ENCODE results near the gene MCRIP1.
A peak's percentile ranks its signal among the peaks of the same experiment; 100 is the strongest.

The MCRIP1 gene

GRCh38 chr17:81871387-81872230, 38.5 kb upstream of the MCRIP1 start:
- Histone ChIP-seq H3K4me2 (ENCODE audit: insufficient read depth, low read length, poor library complexity, severe bottlenecking) (peak overlapping the region; percentile 84), H3K9ac (ENCODE audit: low read depth, low read length, poor library complexity) (peak overlapping the region; percentile 100), H3K4me1 (ENCODE audit: control insufficient read depth in 2 of 2, insufficient read depth in 1 of 2, low read depth in 1 of 2, low read length in 2 of 2) (peaks cover 17 to 20% of the 10 kb centered on the region in 2 donors), H2BK12ac (ENCODE audit: low read length) (peak overlapping the region; percentile 30), H3K9me3 (replicated peaks in 1 of 2; ENCODE audit: control insufficient read depth in 2 of 2, insufficient read depth in 1 of 2, low read depth in 1 of 2, low read length in 2 of 2) (peaks cover 0 to 1% of the 10 kb centered on the region in 2 donors), H2BK15ac (ENCODE audit: low read length) (peak overlapping the region; percentile 95), H3K14ac (ENCODE audit: low read length) (peak overlapping the region; percentile 100), H3K79me1 (ENCODE audit: low read depth, low read length) (peaks cover 21% of the 10 kb centered on the region), H4K91ac (ENCODE audit: low read depth, low read length, poor library complexity) (peak overlapping the region; percentile 99), H3K23ac (ENCODE audit: low read depth, low read length, poor library complexity) (peak overlapping the region; percentile 99), H3K18ac (ENCODE audit: low read length) (peak overlapping the region; percentile 100), H3K4ac (ENCODE audit: low read length) (peak overlapping the region; percentile 100), H4K8ac (ENCODE audit: low read depth, low read length) (peak overlapping the region; percentile 100), H3K36me3 (replicated peaks in 1 of 2; ENCODE audit: control insufficient read depth in 2 of 2, insufficient read depth in 2 of 2, low read length in 2 of 2) (peaks cover 15 to 38% of the 10 kb centered on the region in 2 donors), H2AFZ (ENCODE audit: low read length) (peak overlapping the region; percentile 87), H2AK5ac (ENCODE audit: low read depth, low read length) (peak overlapping the region; percentile 100), H3K27ac (replicated peaks; ENCODE audit: low read length) (peak overlapping the region; percentile 76), H3K27me3 (ENCODE audit: control insufficient read depth in 3 of 3, insufficient read depth in 3 of 3, low read depth in 1 of 3, low read length in 3 of 3) (no peaks in the 10 kb centered on the region), H2BK120ac (ENCODE audit: low read depth, low read length) (no peak overlapping the region), H2BK5ac (ENCODE audit: low read length) (peak overlapping the region; percentile 94), H3K4me3 (ENCODE audit: low read length in 2 of 2) (peak overlapping the region; percentile 94 to 95)
- DNase-seq (ENCODE audit: low spot score) = peak; percentile 81
- no CpG with 5 or more reads among the region's 86 CpGs for WGBS, 2 donors (ENCODE audit: extremely low coverage in 2 of 2, insufficient read length in 2 of 2, insufficient replicate concordance in 1 of 2)

GRCh38 chr17:81870981-81871386, 37.9 kb upstream of the MCRIP1 start, which contains the start of gene ARHGDIA:
Gene ARHGDIA, minus strand, starts transcription at chr17:81871337. Its CDS starts 1,407 bp downstream, at chr17:81869930.
- peak within 1 kb of the TSS; percentile 100 for H4K8ac ChIP-seq (ENCODE audit: low read depth, low read length)

GRCh38 chr17:81870131-81870980, 37.3 kb upstream of the MCRIP1 start:
- Histone ChIP-seq H3K9ac (ENCODE audit: low read depth, low read length, poor library complexity) (peak overlapping the region; percentile 92), H3K4me3 (ENCODE audit: low read length in 2 of 2) (peak overlapping the region; percentile 84 to 94), H2BK120ac (ENCODE audit: low read depth, low read length) (no peak overlapping the region), H2BK15ac (ENCODE audit: low read length) (no peak overlapping the region), H3K27me3 (ENCODE audit: control insufficient read depth in 3 of 3, insufficient read depth in 3 of 3, low read depth in 1 of 3, low read length in 3 of 3) (no peaks in the 10 kb centered on the region), H3K79me1 (ENCODE audit: low read depth, low read length) (peaks cover 30% of the 10 kb centered on the region), H3K23ac (ENCODE audit: low read depth, low read length, poor library complexity) (peak overlapping the region; percentile 92), H2AK5ac (ENCODE audit: low read depth, low read length) (peak overlapping the region; percentile 98), H2BK5ac (ENCODE audit: low read length) (peak overlapping the region; percentile 66), H3K4me2 (ENCODE audit: insufficient read depth, low read length, poor library complexity, severe bottlenecking) (peak overlapping the region; percentile 90), H2AFZ (ENCODE audit: low read length) (no peak overlapping the region), H3K27ac (replicated peaks; ENCODE audit: low read length) (peak overlapping the region; percentile 43), H3K4ac (ENCODE audit: low read length) (no peak overlapping the region), H4K8ac (ENCODE audit: low read depth, low read length) (no peak overlapping the region), H3K9me3 (replicated peaks in 1 of 2; ENCODE audit: control insufficient read depth in 2 of 2, insufficient read depth in 1 of 2, low read depth in 1 of 2, low read length in 2 of 2) (peaks cover 0 to 1% of the 10 kb centered on the region in 2 donors), H3K14ac (ENCODE audit: low read length) (peak overlapping the region; percentile 82), H3K4me1 (ENCODE audit: control insufficient read depth in 2 of 2, insufficient read depth in 1 of 2, low read depth in 1 of 2, low read length in 2 of 2) (peaks cover 17 to 20% of the 10 kb centered on the region in 2 donors), H3K18ac (ENCODE audit: low read length) (no peak overlapping the region), H3K36me3 (replicated peaks in 1 of 2; ENCODE audit: control insufficient read depth in 2 of 2, insufficient read depth in 2 of 2, low read length in 2 of 2) (peaks cover 23 to 48% of the 10 kb centered on the region in 2 donors), H4K91ac (ENCODE audit: low read depth, low read length, poor library complexity) (no peak overlapping the region), H2BK12ac (ENCODE audit: low read length) (no peak overlapping the region)
- no peak for DNase-seq (ENCODE audit: low spot score)
- no CpG with 5 or more reads among the region's 65 CpGs for WGBS, 2 donors (ENCODE audit: extremely low coverage in 2 of 2, insufficient read length in 2 of 2, insufficient replicate concordance in 1 of 2)

More at GRCh38 chr17:81870981-81871386, 37.9 kb upstream of the MCRIP1 start, which contains the start of gene ARHGDIA:
- H2AFZ ChIP-seq (ENCODE audit: low read length) = peak within 1 kb of the TSS; percentile 87
- H2BK120ac ChIP-seq (ENCODE audit: low read depth, low read length) = no peak within 1 kb of the TSS
- peak within 1 kb of the TSS; percentile 100 for H3K4ac ChIP-seq (ENCODE audit: low read length)
- H3K4me3 ChIP-seq (ENCODE audit: low read length in 2 of 2) = peak within 1 kb of the TSS; percentile 94 to 95
- peak within 1 kb of the TSS; percentile 99 for H3K23ac ChIP-seq (ENCODE audit: low read depth, low read length, poor library complexity)
- no peak for DNase-seq (ENCODE audit: low spot score)
- H3K36me3 ChIP-seq (replicated peaks in 1 of 2; ENCODE audit: control insufficient read depth in 2 of 2, insufficient read depth in 2 of 2, low read length in 2 of 2) = peaks cover 17 to 42% of the 10 kb centered on the region in 2 donors
- H4K91ac ChIP-seq (ENCODE audit: low read depth, low read length, poor library complexity) = peak within 1 kb of the TSS; percentile 99
- peak within 1 kb of the TSS; percentile 94 for H2BK5ac ChIP-seq (ENCODE audit: low read length)
- H3K9ac ChIP-seq (ENCODE audit: low read depth, low read length, poor library complexity) = peak within 1 kb of the TSS; percentile 100
- peaks cover 17 to 20% of the 10 kb centered on the region in 2 donors for H3K4me1 ChIP-seq (ENCODE audit: control insufficient read depth in 2 of 2, insufficient read depth in 1 of 2, low read depth in 1 of 2, low read length in 2 of 2)
- peak within 1 kb of the TSS; percentile 100 for H2AK5ac ChIP-seq (ENCODE audit: low read depth, low read length)
- peak within 1 kb of the TSS; percentile 100 for H3K18ac ChIP-seq (ENCODE audit: low read length)
- no CpG with 5 or more reads among the region's 64 CpGs for WGBS, 2 donors (ENCODE audit: extremely low coverage in 2 of 2, insufficient read length in 2 of 2, insufficient replicate concordance in 1 of 2)
- H3K9me3 ChIP-seq (replicated peaks in 1 of 2; ENCODE audit: control insufficient read depth in 2 of 2, insufficient read depth in 1 of 2, low read depth in 1 of 2, low read length in 2 of 2) = peaks cover 0 to 1% of the 10 kb centered on the region in 2 donors
- peak within 1 kb of the TSS; percentile 100 for H3K14ac ChIP-seq (ENCODE audit: low read length)
- H2BK12ac ChIP-seq (ENCODE audit: low read length) = peak within 1 kb of the TSS; percentile 30
- H3K79me1 ChIP-seq (ENCODE audit: low read depth, low read length) = peaks cover 25% of the 10 kb centered on the region
- H3K27ac ChIP-seq (replicated peaks; ENCODE audit: low read length) = peak within 1 kb of the TSS; percentile 76
- peak within 1 kb of the TSS; percentile 90 for H3K4me2 ChIP-seq (ENCODE audit: insufficient read depth, low read length, poor library complexity, severe bottlenecking)
- H3K27me3 ChIP-seq (ENCODE audit: control insufficient read depth in 3 of 3, insufficient read depth in 3 of 3, low read depth in 1 of 3, low read length in 3 of 3) = no peaks in the 10 kb centered on the region
- H2BK15ac ChIP-seq (ENCODE audit: low read length) = peak within 1 kb of the TSS; percentile 95

Data from neuronal stem cell (in vitro differentiated cells).